Measurements from ENCODE around the gene GGT6. TPM values are rescaled to one million over a fixed set of nuclear protein-coding genes. Genes with fewer than 3 reads are reported as not detected.

Gene GGT6
- total RNA-seq, 1 donor from 2014 or later = not detected

DNA sequence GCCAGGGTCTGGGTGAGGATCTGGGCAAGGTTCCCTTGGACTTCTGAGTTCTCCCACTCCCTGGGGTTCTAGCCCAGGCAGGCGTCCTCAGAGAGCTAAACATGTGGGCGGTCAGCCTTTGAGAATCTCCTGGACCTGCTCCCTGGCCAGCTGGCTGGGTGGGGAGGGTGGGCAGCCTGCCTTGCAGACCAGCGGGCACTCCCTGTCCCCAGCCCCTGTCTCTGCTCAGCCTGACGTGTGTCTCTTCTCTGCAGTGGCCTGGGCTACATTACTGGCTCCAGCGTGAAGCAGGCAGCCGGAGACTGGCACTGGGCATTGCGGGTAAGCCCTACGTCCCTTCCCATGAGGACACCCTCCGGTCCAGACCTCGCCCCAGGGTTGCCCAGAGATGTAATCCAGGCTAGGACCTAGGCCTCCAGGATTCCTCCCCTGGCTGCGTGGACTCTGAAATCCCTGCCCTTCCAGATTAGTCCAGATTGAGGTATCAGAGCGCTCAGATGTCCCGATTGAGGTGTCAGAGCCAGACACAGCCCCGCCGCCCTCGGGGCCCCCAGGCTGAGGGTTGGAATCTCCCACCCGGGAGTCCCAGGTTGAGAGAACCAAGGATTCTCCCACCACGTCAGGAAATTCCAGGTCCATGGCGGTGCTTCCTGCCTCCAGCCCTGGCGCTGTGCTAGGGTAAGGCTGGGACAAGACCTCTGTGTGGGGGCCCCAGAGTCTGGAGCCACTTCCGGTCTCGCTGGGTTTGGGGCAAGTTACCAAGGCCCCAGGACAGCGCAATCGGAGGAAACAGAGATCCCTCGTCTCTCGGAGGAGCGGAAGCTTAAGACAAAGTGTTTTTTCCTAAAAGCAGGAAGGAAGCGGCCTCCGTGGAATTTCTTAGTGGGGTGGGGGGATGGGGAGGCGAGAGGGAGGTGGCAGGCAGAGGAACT is 29.3 kb downstream of the GGT6 start:
- no peak for FAIRE-seq
- no peak for DNase-seq (ENCODE audit: low spot score in 2 of 2)

DNA sequence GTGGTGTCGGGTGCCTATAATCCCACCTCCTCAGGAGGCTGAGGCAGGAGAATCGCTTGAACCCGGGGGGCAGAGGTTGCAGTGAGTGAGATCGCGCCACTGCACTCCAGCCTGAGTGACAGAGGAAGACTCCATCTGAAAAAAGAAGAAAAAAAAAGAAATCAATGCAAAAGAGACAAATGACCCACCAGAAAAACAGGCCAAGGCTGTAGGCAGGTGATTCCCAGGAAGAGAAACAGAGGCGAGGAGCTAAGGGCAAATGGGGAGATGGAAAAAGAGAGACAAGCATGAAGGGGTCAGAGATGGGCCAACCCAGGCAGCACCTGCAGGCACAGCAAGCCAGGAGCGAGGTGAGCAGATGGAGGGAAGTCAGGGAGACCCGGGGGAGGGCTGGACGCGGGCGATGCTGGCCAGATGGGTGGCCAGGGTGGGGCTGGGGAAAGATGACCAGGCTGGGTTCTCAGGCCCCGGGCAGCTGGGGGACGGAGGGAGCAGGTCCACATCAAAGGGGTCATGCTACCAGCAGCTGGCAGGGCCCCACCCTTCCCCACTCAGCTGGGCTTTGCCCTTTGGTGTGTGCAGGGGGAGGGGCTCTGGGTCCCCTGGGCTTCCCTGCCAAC is 30.7 kb downstream of the GGT6 start:
- DNase-seq (ENCODE audit: low spot score in 2 of 2) (no peak), FAIRE-seq (no peak)

DNA sequence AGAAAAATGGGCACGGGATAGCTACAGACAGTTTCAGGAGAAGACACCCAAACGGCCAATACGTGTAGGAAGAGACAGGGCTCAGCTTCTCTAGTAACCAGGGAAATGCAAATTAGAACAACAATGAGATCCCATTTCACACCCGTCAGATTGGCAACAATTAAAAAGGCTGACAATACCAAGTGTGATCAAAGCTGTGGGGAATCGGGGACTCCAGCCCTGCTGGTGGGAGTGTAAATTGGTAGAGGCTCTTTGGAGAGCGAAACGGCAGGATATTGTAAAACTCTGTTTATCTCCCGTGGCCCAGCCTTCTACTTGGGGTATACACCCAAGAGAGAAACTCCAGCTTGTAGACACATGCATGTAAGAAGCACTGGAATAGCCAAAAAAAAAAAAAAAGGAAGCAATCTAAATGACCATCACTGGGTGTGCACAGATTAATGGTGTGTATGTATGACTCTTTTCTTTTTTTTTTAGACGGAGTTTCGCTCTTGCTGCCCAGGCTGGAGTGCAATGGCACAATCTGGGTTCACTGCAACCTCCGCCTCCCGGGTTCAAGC is 32.7 kb downstream of the GGT6 start:
- DNase-seq (ENCODE audit: low spot score in 2 of 2) = no peak
- FAIRE-seq = no peak

DNA sequence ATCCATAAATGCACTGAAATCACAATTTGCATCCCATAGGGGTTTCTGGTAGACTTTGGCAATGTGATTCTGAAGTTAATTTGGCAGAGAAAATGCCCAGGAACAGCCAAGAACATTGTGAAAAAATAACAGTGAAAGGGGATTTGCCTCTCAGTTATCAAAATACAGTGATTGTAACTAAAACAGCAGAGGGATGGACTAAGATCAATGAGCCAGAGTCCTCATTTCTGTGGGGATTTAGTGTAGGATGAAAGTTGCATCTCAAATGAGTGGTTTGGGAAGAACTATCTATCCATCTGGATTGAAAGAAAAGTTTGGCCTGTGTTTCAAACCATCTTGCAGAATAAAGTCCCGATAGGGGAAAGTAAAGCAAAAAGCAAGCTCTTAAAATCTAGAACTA is 33.2 kb downstream of the GGT6 start:
- FAIRE-seq (no peak), DNase-seq (ENCODE audit: low spot score in 2 of 2) (no peak)

DNA sequence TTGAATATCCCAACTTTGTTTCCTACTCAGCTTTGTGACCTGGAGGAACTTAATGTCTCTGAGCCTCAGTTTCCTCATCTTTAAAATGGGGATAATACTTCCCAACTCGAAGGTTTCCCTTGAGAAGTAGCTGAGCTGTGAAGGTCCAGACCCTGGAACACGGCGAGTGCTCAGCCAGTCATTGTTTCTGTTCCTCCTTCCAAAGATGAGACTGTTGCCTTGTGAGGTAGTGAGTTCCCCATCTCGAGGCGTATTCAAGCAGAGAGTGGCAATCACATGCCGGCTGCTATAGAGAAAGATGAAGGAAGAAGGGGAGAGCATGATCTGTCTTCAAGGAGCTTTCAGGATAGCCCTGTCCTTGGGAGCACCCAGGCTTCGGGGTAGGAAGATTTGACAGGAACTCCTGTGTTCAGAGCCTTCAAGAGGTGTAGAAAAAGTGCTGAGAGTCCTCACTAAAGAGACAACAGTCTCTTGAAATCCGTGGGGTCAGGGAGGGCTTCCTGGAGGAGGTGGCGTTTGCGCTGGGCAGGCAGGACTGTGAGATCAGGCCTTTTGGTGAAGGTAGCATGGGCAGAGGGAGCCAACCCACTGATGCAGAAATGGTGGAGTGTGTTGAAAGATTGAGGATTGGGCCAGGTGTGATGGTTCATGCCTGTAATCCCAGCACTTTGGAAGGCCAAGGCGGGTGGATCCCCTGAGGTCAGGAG is 34.5 kb downstream of the GGT6 start:
- no peak for FAIRE-seq
- DNase-seq (ENCODE audit: low spot score in 2 of 2) = no peak

DNA sequence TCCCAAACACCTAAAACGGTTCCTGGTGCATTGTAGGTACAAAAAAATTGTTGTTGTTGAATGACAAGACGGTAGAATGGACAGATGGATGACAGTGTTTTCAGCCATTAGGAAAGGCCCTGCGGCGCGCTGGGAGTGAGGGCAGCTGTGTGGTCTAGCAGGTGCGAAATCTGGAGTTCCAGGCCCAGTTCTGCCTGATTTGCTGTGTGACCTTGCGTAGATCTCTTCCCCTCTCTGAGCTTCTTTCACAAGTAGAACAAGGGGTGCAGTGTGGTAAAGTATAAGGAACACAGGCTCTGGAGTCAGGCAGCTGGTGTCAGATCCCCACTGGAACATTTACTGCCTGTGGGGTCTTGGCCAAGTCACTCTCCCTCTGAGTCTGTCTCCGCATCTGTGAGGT is 36.4 kb downstream of the GGT6 start:
- FAIRE-seq (no peak), DNase-seq (ENCODE audit: low spot score in 2 of 2) (no peak)

DNA sequence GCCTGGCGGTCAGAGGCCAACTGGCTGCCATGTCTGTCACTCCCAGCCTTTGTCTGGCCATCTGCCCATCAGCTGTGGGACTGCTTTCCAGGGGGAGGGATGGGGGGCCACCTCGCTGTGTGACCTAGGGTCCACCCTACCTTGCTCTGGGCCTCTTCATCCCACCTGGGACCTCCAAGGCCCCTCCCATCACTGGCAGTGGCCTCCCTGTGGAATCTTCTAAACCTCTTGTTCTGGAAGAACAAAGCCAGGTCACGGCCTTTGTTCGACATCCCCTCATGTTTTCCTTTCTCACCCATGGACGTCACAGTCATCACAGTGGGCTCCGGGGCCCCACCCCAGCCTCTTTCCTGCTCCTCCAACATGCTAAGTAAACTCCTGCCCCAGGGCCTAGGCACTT is 37.7 kb downstream of the GGT6 start:
- FAIRE-seq = no peak
- no peak for DNase-seq (ENCODE audit: low spot score in 2 of 2)

DNA sequence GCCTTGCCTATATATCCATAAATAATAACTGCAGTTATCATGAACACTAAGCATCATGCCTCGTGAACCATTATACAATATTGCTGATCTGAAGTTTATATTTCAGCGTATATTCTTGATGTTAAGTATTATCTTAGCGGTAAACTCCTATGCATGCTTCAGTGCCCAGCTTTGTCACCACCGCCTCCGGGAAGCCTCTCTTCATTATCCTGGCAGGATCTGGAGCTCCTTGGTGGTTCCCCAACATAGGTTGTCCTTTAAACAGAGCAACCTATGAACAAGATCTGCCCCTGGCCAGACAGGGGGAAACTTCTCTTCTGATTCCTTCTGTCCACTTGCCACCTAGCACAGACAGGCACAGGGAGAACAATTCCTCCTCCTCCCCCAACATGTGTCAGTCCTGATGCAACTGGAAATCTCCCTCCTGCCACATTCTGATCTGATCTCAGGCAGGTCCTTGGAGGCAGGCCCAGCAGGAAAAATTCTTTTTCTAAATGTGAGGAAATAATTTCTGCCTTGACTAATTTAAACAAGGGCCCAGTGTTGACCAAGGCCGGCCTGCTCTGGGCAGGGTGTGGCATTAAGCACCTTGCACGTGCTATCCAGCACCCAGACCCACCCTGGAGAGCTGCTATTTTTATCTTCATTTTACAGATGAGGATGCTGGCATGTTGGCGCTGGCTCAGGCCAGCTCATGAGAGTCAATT is 39.3 kb downstream of the GGT6 start:
- FAIRE-seq = no peak

DNA sequence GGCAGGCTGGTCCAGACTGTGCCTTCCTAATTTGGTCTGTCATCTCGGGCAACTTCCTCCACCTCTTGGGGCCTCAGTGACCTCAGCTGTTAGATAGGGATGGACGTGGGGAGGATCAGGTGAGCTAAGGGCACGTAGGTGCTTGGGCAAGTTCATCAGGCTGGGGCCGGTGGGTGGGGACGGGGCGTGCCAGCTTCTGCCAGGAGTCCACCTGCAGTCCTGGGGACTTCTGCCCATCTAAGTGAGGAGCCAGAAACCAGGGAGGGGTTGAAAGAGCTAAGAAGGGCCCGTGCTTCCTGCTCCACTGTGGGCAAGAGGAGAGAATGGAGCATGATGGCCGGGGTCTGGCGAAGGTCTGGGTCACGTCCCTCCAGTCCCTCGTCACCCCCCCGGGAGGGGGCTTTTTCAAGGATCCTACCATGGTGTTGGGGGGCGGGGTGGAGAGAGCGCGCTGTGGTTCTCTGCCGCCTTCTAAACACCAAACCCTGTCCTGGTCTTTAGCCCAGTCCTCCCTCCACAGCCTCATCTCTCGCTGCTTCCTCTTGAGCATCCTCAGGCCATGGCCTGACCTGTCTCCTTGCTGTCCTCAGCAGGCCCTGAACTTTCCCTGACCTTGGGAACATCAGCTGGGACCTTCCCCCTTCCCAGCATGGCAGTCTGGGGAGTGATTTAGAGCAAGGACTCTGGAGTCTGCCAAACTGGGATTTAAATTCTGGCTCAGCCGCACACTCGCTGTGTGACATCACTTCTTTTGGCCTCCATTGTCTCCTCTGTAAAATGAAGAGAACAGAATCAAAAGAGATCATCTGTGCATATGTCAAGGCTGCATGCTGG is 40.1 kb downstream of the GGT6 start:
- DNase-seq (ENCODE audit: low spot score in 2 of 2) = no peak
- FAIRE-seq = no peak

More for the DNA sequence above, 39.3 kb downstream of the GGT6 start:
- DNase-seq (ENCODE audit: low spot score in 2 of 2) = no peak

DNA sequence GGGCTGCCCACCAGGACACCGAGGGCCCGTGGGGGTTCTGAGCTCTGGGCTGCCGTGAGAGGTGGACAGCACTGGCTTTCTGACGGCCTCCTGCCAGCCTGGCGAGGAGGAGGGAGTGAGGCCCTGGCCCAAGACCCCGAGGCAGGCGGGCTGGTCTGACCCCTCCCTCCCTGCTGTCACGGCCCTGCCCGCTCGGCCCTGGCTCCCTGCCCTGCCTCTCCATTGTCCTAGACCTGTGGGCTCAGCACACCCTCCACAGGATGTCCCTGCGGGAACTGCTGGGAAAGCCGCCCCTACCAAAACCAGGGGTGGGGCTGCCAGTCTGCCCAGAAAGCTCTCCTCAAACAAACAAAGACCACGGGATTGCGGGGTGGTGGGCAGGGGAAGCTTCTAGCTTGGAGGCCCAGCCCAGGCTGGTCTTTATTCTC is 41.0 kb downstream of the GGT6 start:
- FAIRE-seq (no peak), DNase-seq (ENCODE audit: low spot score in 2 of 2) (no peak)

DNA sequence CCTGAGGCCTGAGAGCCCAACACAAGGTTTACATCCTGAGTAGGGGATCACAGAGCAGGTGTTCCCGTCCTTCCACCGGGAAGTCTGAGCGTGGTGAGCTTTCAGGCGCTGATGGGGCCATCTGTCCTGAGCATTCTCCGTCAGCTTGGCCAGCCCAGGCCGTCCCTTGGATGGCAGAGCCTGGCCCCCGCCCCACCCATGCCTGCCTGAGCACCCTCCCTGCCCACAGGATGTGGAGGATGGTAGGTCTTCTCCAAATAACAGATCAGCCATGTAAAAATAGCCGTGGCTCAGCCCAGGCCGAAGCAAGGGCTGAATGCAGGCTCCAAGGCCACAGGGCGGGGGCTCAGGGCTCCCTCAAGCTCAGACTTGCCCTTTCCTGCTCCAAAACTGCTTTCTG is 41.5 kb downstream of the GGT6 start:
- FAIRE-seq (no peak), DNase-seq (ENCODE audit: low spot score in 2 of 2) (no peak)

DNA sequence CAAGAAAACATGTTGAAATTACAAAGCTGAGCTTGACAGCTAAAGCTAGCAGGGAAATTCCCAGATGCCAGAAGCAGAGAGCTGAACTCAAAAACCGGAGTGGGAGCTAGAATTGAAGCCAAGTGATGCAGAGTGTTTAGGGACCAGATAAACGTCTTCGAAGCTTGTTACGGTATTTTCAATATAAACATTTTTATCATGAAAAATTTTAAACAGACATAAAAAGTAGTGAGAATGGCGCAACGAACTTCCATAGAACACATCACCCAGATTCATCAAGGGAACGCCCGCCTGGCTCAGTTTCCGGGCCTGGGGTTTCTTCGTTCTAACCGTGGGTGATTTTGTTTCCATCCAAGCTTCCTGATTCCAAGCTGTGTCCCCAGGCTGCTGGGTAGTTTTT is 43.6 kb downstream of the GGT6 start:
- no peak for FAIRE-seq
- no peak for DNase-seq (ENCODE audit: low spot score in 2 of 2)

DNA sequence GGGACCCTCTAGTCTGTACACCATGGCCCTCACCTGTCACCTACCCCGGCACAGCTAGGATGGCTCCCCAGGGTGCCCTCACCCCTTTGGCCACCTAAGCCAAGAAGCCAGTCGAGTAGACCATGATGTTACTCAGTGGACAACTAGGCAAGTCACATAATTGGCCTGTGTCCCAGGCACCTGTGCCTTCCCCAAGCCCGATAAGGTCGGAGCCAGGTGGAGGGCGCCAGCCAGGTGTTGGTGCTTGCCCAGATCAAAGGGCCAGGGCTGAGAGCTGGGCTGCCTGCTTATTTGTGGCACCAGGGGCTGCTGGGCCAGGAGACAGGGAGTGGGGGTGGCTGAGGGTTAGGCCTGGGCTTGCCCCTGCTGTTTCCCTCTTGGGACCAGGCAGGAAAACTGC is 44.9 kb downstream of the GGT6 start:
- DNase-seq (ENCODE audit: low spot score in 2 of 2) = no peak
- FAIRE-seq = no peak

DNA sequence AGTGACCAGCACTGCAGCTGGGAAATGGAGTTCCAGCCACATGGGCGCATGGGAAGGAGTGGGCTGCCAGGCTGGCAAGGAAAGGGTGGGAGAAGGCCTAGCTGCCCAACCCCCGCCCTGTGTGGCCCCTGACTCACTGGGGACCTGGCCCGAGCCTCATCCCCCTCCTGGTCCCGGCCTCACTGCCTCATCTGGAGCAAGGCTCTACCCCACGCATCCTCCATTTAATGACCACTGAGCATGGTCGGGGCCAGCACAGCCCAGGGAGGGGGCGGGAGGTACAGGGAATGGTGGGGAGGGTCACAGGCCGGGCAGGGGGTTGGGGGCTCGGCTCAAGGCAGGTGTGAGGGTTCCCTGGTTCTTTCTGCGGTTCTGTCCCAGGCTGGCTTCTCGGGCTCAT is 45.6 kb downstream of the GGT6 start:
- DNase-seq (ENCODE audit: low spot score in 2 of 2) = no peak
- FAIRE-seq = no peak

DNA sequence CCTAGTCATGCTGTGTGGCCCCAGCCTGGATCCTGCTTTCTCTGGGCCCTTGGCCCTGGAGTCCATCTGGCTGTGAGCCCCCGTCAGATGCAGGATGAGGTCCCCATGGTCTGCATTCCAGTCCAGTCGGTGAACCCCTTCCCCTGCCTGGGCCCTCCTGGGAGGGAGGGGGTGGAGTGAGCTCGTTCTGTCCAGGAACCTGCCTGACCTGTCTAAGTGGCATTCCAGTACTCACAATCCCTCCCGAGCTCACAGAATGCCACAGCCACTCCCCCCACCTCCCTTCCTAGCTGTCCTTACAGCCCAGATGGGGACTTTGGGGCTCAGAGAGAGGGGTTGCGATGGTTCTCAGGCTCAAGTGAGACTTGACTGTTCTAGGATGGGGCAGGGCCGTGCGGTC is 46.2 kb downstream of the GGT6 start:
- FAIRE-seq = no peak
- DNase-seq (ENCODE audit: low spot score in 2 of 2) = no peak

DNA sequence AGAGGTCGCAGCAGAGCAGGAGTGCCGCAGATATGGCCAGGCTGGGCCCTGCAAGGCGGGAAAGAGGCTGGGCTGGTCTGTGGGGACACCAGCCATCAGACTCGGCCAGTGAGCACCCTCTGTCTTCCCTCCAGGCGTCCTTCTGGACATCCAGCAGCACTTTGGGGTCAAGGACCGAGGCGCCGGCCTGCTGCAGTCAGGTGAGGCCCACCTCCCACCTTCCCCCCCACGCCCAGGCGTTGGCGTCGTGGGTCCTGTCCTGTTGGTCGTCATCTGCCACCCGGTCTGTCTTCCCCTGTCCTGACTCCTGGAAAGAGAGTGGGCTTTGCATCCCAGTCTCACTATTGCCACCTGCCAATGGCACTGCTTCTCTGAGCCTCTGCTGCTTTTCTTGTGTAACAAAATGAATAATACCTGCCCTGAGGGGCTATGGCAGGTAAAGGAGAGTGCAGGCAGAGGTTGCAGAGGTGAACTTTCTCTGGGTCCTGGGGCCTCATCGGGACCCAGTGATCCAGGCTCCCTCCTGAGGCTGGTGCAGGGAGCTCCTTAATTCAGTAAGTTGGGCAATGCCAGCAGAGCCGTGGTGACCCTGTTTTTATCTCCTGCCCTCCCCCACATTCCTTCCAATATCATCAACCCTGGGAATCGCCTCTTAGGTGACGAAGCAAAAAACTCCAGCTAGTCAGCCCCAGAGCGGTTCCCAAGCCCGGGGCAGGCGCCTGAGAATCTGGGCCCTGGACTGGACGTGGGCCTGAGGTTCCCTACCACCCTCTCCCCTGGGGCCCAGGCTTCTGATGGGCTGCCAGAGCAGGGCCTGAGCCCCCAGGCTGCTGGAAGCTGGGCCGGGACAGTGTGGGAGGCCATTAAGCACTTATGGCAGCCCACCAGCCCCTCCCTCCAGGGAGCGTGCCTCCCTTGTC is 47.0 kb downstream of the GGT6 start:
- FAIRE-seq (no peak), DNase-seq (ENCODE audit: low spot score in 2 of 2) (no peak)

DNA sequence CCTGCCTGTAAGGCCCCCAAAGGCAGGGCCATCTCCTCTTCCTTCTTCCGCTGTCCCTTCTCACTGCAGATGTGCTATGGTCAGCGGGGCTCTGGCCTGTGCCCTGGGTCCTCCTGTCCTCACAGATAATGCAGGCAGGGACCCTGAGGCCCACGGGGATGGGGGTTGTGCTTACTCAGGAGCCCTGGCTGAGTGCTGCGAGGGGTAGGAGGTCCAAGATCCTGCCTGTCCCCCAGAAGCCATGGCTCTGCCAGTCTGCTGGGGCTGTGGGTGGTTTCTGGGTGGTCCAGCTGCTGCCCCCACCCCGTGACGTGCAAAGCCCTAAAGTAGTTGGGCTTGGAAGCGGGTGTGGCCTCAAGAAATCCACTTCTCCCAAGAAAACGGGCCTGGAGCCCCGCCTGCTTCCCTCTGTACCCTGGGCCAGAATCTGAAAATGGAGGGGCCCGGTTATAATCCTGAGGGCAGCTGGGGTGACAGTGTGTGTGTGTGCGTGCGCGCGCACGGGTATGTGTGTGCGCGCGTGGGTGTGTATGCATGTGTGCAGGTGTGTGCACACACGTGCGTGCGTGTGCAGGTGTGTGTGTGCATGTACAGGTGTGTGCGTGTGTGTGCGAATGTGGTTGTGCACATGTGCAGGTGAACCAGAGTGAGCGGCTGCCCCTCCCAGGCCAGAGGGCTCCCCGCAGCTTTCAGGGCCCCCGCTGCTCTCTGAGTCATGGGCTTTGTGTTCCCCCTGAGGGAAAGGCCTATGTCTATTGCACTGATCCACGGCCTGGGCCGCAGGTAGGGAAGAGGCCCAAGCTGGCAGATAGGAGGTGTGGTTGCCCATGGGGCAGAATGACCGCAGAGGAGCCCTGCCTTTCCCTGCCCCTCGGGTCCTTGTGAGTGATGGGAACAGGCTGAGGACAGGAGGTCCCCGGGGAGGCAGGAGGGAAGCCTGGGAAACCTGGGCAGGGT is 47.9 kb downstream of the GGT6 start:
- DNase-seq (ENCODE audit: low spot score in 2 of 2) = no peak
- no peak for FAIRE-seq
